OCI-LY7 (cell line): ENCODE results near the gene GALNT12.

Experiments
- CTCF ChIP-seq: fragments of 200-600 bp; sonication (generic); conservative IDR thresholded peaks from 2 replicates; pipeline ENCODE4 v1.5.1; 2014; ENCODE audit warnings: mild to moderate bottlenecking, antibody characterized with exemption, low read length, moderate library complexity, mixed read lengths
- EZH2phosphoT487 ChIP-seq: fragments of 200-600 bp; sonication (generic); IDR thresholded peaks from 2 replicates; pipeline ENCODE4 v1.6.1; 2018; ENCODE audit warnings: low read depth, borderline replicate concordance, mild to moderate bottlenecking, mixed run types, antibody characterized with exemption, low read length, moderate library complexity, mixed read lengths

- TF ChIP-seq EZH2phosphoT487 (no peak), CTCF (no peak)
Measured at GRCh38 chr9:98777618-98778017, 29.9 kb upstream of the GALNT12 start.
